ENCODE data around the gene CRYBG3.

GRCh38 chr3:97991293-97991682, 169.5 kb downstream of the CRYBG3 start:
- TF ChIP-seq POLR2A (IDR thresholded peaks at IDR 0.05) (no peak), POLR2AphosphoS5 (IDR thresholded peaks at IDR 0.05) (no peak), CTCF (IDR thresholded peaks at IDR 0.05) (no peak), EP300 (IDR thresholded peaks at IDR 0.05) (no peak)

All from upper lobe of left lung (tissue), 4 donors.